K562 (cell line): ENCODE data around the gene LMNB1. TPM values are rescaled to one million over a fixed set of nuclear protein-coding genes. Genes with fewer than 3 reads are reported as not detected.

Source experiments
- ATAC-seq: fragments of 200-7000 bp; cut with Tn5 transposase; 3 replicates; pipeline ENCODE4 v1.9.1; 2020; ENCODE audit warnings: moderate library complexity
- BruUV-seq: library from RNA; stranded (reverse); fragments of 400-500 nt; replicated peaks from 2 replicates; lab custom pipeline; 2021; lab: Mats Ljungman, UMichigan
- CTCF ChIA-PET: fragments of 300-600 bp; formaldehyde crosslinking; extraction: SDS; loops from one replicate; lab custom pipeline; 2021; ENCODE audit warnings: low intra/inter-chr PET ratio; lab: Yijun Ruan, JAX
- POLR2A ChIA-PET: fragments of 300-600, 350-650 bp; sonication (Branson Sonifier 250); formaldehyde crosslinking; extraction: SDS; loops from one replicate; lab custom pipeline; 2021; ENCODE audit warnings: antibody characterized with exemption, inconsistent platforms; lab: Yijun Ruan, JAX
- DNase-seq, 4 experiments: peaks; one replicate each; pipeline versions ENCODE4 v3.0.0 to v3.0.0-alpha.2; 2011 to 2018; ENCODE audit warnings: low spot score in 3 of 4, mixed read lengths in 3 of 4; ENCODE audit errors: extremely low read depth in 1 of 4
- FAIRE-seq: peaks from 2 replicates; lab custom pipeline; 2011; peaks lifted over from hg19 to GRCh38; lab: Jason Lieb, UNC
- H2AFZ ChIP-seq: 2 replicates; pipeline ENCODE4 v1.6.0; 2011; ENCODE audit warnings: low read depth, low read length, control low read depth, inconsistent platforms
- H3K27ac ChIP-seq: fragments of 200-600 bp; 3 replicates; pipeline ENCODE4 v1.8.0; 2011; ENCODE audit warnings: low read depth, mild to moderate bottlenecking, control low read depth, inconsistent platforms, low read length, moderate library complexity, mixed read lengths; ENCODE audit errors: extremely low read depth
- H3K27me3 ChIP-seq, 2 experiments: fragments of 300-600 bp in 1 of 2; 2 replicates in 1 of 2; 3 replicates in 1 of 2; pipeline versions ENCODE4 v1.6.0 to v1.8.0; 2011; ENCODE audit warnings: inconsistent platforms in 2 of 2, low read length in 2 of 2, mild to moderate bottlenecking in 1 of 2, mixed read lengths in 1 of 2, moderate library complexity in 1 of 2; ENCODE audit not compliant: control insufficient read depth in 2 of 2, insufficient read depth in 2 of 2
- H3K36me3 ChIP-seq: fragments of 300-600 bp; 3 replicates; pipeline ENCODE4 v1.8.0; 2011; ENCODE audit warnings: mild to moderate bottlenecking, low read length, inconsistent platforms; ENCODE audit not compliant: control insufficient read depth, insufficient read depth
- H3K4me1 ChIP-seq, 2 experiments: fragments of 200-600 bp in 1 of 2; replicated peaks in 1 of 2; 2 replicates in 1 of 2; 3 replicates in 1 of 2; pipeline versions ENCODE4 v1.5.1 to v1.8.0; 2011; ENCODE audit warnings: inconsistent platforms in 2 of 2, low read length in 2 of 2, mild to moderate bottlenecking in 1 of 2, mixed read lengths in 1 of 2, moderate library complexity in 1 of 2; ENCODE audit not compliant: control insufficient read depth in 2 of 2, insufficient read depth in 2 of 2
- H3K4me2 ChIP-seq: 2 replicates; pipeline ENCODE4 v1.6.1; 2011; ENCODE audit warnings: low read length, control low read depth, inconsistent platforms, mixed read lengths; ENCODE audit not compliant: insufficient read depth
- H3K4me3 ChIP-seq: fragments of 200-600 bp; sonication (generic), shearing (Covaris generic); 2 replicates; pipeline ENCODE4 v1.5.1; 2016; ENCODE audit warnings: control low read depth, inconsistent platforms
- H3K79me2 ChIP-seq: fragments of 200-600 bp; 3 replicates; pipeline ENCODE4 v1.8.0; 2011; ENCODE audit warnings: low read length, inconsistent platforms; ENCODE audit not compliant: control insufficient read depth, insufficient read depth
- H3K9ac ChIP-seq, 2 experiments: 2 replicates each; pipeline versions ENCODE4 v1.6.0 to v1.6.1; 2011; ENCODE audit warnings: low read depth in 2 of 2, low read length in 2 of 2, control low read depth in 1 of 2, inconsistent platforms in 1 of 2, mild to moderate bottlenecking in 1 of 2, mixed read lengths in 1 of 2; ENCODE audit not compliant: insufficient read depth in 1 of 2
- H3K9me1 ChIP-seq: one replicate; pipeline ENCODE4 v1.6.0; 2011; ENCODE audit warnings: inconsistent platforms, mild to moderate bottlenecking, low read length, moderate library complexity; ENCODE audit not compliant: control insufficient read depth, insufficient read depth
- H3K9me3 ChIP-seq: replicated peaks from 2 replicates; pipeline ENCODE4 v1.5.1; 2011; ENCODE audit warnings: low read depth, low read length, inconsistent platforms; ENCODE audit not compliant: control insufficient read depth, insufficient read depth
- H4K20me1 ChIP-seq: replicated peaks from 2 replicates; pipeline ENCODE4 v1.6.1; 2011; ENCODE audit warnings: low read length, inconsistent platforms, mixed read lengths; ENCODE audit not compliant: control insufficient read depth, insufficient read depth
- FOXK2 ChIP-seq, 2 experiments: fragments of 450-650 bp; IDR thresholded peaks in 1 of 2; conservative IDR thresholded peaks in 1 of 2; 2 replicates each; pipeline ENCODE4 v1.6.1; 2016; ENCODE audit warnings: low read depth in 2 of 2, mild to moderate bottlenecking in 1 of 2
- MYC ChIP-seq, 2 experiments: fragments of 250-450 bp in 1 of 2; sonication (Bioruptor Pico) in 1 of 2; IDR thresholded peaks; 2 replicates each; pipeline versions ENCODE4 v1.5.1 to v1.6.1; 2012 to 2021; ENCODE audit warnings: low read depth in 2 of 2, borderline replicate concordance in 1 of 2, improper control_type of control experiment in 1 of 2, low read length in 1 of 2, mild to moderate bottlenecking in 1 of 2, moderate library complexity in 1 of 2
- RAD21 ChIP-seq, 2 experiments: fragments of 250-450 bp in 1 of 2; fragments of 450-650 bp in 1 of 2; sonication (Bioruptor Pico) in 1 of 2; formaldehyde crosslinking in 1 of 2; IDR thresholded peaks in 1 of 2; conservative IDR thresholded peaks in 1 of 2; 2 replicates each; pipeline versions ENCODE4 v1.4.0 to v1.8.0; 2020 to 2022; ENCODE audit warnings: mild to moderate bottlenecking in 2 of 2, moderate library complexity in 1 of 2
- in situ Hi-C: fragments of 300-500 bp; cut with MboI; formaldehyde crosslinking; loops from 4 replicates; pipeline ENCODE4 v1.15.0; 2018; ENCODE audit warnings: inconsistent platforms, mixed read lengths
- intact Hi-C: fragments of 100-400 bp; cut with micrococcal nuclease; formaldehyde crosslinking; loops from 2 replicates; pipeline ENCODE4 v1.14.2; 2022
- polyA plus RNA-seq, 8 experiments: library from polyadenylated mRNA; depleted of rRNA in 4 of 8; stranded (reverse) in 5 of 8; unstranded in 3 of 8; fragments of >200 nt; fragmentation: Nextera tagmentation in 2 of 8; fragmentation: Illumina TruSeq in 1 of 8; extraction: Ambion mirVana in 2 of 8; extraction: Trizol in 1 of 8; gene quantifications; 2 replicates each; pipeline versions ENCODE4 v1.2.1 to v1.2.3, GENCODE V29; 2011 to 2014; ENCODE audit warnings: inconsistent platforms in 1 of 8, missing spikeins in 1 of 8
- total RNA-seq, 7 experiments: library from RNA; depleted of rRNA in 6 of 7; stranded (reverse); fragments of >200 nt in 6 of 7; fragmentation: Illumina TruSeq in 2 of 7; extraction: Trizol in 2 of 7; gene quantifications; 2 replicates each; pipeline versions ENCODE4 v1.2.1 to v1.2.3, GENCODE V29; 2011 to 2021; ENCODE audit warnings: low replicate concordance in 1 of 7
- TF ChIP-seq, protein P1 (sequence below), 3 experiments: IDR thresholded peaks in 2 of 3; conservative IDR thresholded peaks in 1 of 3; 2 replicates each; pipeline ENCODE4 v1.5.1; 2011 to 2012; ENCODE audit warnings: low read length in 3 of 3, mild to moderate bottlenecking in 3 of 3, control low read depth in 2 of 3, improper control_type of control experiment in 1 of 3, inconsistent platforms in 1 of 3, low read depth in 1 of 3, mixed read lengths in 1 of 3, moderate library complexity in 1 of 3; ENCODE audit not compliant: insufficient read depth in 2 of 3
- TF ChIP-seq, protein P2 (sequence below), 2 experiments: fragments of 450-650 bp; conservative IDR thresholded peaks; 2 replicates each; pipeline ENCODE4 v1.6.1; 2017; ENCODE audit warnings: mild to moderate bottlenecking in 2 of 2, moderate library complexity in 2 of 2

Gene LMNB1
- total and polyA plus RNA-seq, 9 of the 15 experiments (the other 6 are each of a cell fraction or from before 2014, with no cell fraction given), result 2.8 to 190 (median 131) TPM

- in situ Hi-C loops, result no loop called here
Observed at GRCh38 chr5:126846344-126846743, 69.4 kb downstream of the LMNB1 start.

More at GRCh38 chr5:126846344-126846743, 69.4 kb downstream of the LMNB1 start:
- H3K4me1 ChIP-seq, result peaks cover 13 to 31% of the 10 kb centered on the region in 2 experiments; a peak in 4 of 5 replicates
- FAIRE-seq, result no peak
- TF ChIP-seq RAD21 (CRISPR knock-in tag; conservative IDR thresholded peaks at IDR 0.05 in 1 of 2, IDR thresholded peaks at IDR 0.05 in 1 of 2), result peak; percentile 43 to 57
- TF ChIP-seq, protein P1, sequence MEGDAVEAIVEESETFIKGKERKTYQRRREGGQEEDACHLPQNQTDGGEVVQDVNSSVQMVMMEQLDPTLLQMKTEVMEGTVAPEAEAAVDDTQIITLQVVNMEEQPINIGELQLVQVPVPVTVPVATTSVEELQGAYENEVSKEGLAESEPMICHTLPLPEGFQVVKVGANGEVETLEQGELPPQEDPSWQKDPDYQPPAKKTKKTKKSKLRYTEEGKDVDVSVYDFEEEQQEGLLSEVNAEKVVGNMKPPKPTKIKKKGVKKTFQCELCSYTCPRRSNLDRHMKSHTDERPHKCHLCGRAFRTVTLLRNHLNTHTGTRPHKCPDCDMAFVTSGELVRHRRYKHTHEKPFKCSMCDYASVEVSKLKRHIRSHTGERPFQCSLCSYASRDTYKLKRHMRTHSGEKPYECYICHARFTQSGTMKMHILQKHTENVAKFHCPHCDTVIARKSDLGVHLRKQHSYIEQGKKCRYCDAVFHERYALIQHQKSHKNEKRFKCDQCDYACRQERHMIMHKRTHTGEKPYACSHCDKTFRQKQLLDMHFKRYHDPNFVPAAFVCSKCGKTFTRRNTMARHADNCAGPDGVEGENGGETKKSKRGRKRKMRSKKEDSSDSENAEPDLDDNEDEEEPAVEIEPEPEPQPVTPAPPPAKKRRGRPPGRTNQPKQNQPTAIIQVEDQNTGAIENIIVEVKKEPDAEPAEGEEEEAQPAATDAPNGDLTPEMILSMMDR (IDR thresholded peaks at IDR 0.05 in 2 of 3, conservative IDR thresholded peaks at IDR 0.05 in 1 of 3; ENCODE audit: insufficient read depth in 2 of 3, low read depth in 1 of 3, low read length in 3 of 3), result peak; percentile 29 to 45 (median 38); a peak in 4 of 6 replicates
- TF ChIP-seq, protein P2, sequence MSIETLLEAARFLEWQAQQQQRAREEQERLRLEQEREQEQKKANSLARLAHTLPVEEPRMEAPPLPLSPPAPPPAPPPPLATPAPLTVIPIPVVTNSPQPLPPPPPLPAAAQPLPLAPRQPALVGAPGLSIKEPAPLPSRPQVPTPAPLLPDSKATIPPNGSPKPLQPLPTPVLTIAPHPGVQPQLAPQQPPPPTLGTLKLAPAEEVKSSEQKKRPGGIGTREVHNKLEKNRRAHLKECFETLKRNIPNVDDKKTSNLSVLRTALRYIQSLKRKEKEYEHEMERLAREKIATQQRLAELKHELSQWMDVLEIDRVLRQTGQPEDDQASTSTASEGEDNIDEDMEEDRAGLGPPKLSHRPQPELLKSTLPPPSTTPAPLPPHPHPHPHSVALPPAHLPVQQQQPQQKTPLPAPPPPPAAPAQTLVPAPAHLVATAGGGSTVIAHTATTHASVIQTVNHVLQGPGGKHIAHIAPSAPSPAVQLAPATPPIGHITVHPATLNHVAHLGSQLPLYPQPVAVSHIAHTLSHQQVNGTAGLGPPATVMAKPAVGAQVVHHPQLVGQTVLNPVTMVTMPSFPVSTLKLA (conservative IDR thresholded peaks at IDR 0.05), result 0 out of 4 replicates have a peak, but pooled peaks of 1 of the 2 experiments have one; percentile 1
- TF ChIP-seq MYC (IDR thresholded peaks at IDR 0.05; ENCODE audit: low read depth, low read length), result no peak
- TF ChIP-seq MYC (CRISPR knock-in tag; IDR thresholded peaks at IDR 0.05; ENCODE audit: borderline replicate concordance, low read depth), result no peak
- peak in 1 of 2 experiments; percentile 23; a peak in 1 of 4 replicates for TF ChIP-seq FOXK2 (conservative IDR thresholded peaks at IDR 0.05 in 1 of 2, IDR thresholded peaks at IDR 0.05 in 1 of 2; ENCODE audit: low read depth in 2 of 2)
- H2AFZ ChIP-seq, result no peak overlapping the region
- intact Hi-C loops, result loop anchor here (5.0 kb wide), 4 partner anchors 126 to 466 kb away; no protein-coding TSS in a partner anchor
- no peaks in the 10 kb centered on the region for H4K20me1 ChIP-seq
- no peak overlapping the region for H3K27ac ChIP-seq
- H3K9me1 ChIP-seq, result peaks cover 6% of the 10 kb centered on the region
- ChIA-PET POLR2A (no interaction called here), CTCF (no interaction called here)
- no peak overlapping the region for H3K4me3 ChIP-seq
- H3K27me3 ChIP-seq, result no peaks in the 10 kb centered on the region
- no peaks in the 10 kb centered on the region for H3K79me2 ChIP-seq
- BruUV-seq, result no TSS peak
- peak; percentile 56 for ATAC-seq
- no peaks in the 10 kb centered on the region for H3K36me3 ChIP-seq
- DNase-seq, result peak in 1 of 4 experiments; percentile 30
- H3K9ac ChIP-seq, result no peak overlapping the region
- H3K4me2 ChIP-seq, result no peak overlapping the region; the same call in 1 of the 2 replicates
- no peaks in the 10 kb centered on the region for H3K9me3 ChIP-seq
